GM23248 (cell line): ENCODE measurements around the gene NDUFAF7. TPM values are rescaled to one million over a fixed set of nuclear protein-coding genes. Genes with fewer than 3 reads are reported as not detected.

ENCODE experiments used
- DNase-seq: peaks from one replicate; pipeline ENCODE4 v3.0.0-alpha.2; 2015
- H2AFZ ChIP-seq: fragments of 200-600 bp; sonication (generic); 2 replicates; pipeline ENCODE4 v1.6.1; 2016; ENCODE audit warnings: antibody characterized with exemption
- H3F3A ChIP-seq: fragments of 200-600 bp; sonication (generic); 2 replicates; pipeline ENCODE4 v1.6.1; 2016; ENCODE audit warnings: mild to moderate bottlenecking, antibody characterized with exemption, mixed run types; ENCODE audit not compliant: insufficient read depth
- H3K27ac ChIP-seq: fragments of 200-600 bp; sonication (generic); 2 replicates; pipeline ENCODE4 v1.5.1; 2016; ENCODE audit warnings: mild to moderate bottlenecking
- H3K27me3 ChIP-seq: fragments of 200-600 bp; sonication (generic); replicated peaks from 2 replicates; pipeline ENCODE4 v1.6.1; 2016; ENCODE audit warnings: mild to moderate bottlenecking; ENCODE audit not compliant: insufficient read depth
- H3K36me3 ChIP-seq: fragments of 200-600 bp; sonication (generic); 2 replicates; pipeline ENCODE4 v1.6.1; 2016; ENCODE audit warnings: low read depth, mild to moderate bottlenecking
- H3K4me1 ChIP-seq: fragments of 200-600 bp; sonication (generic); 2 replicates; pipeline ENCODE4 v1.6.1; 2016; ENCODE audit warnings: mild to moderate bottlenecking; ENCODE audit not compliant: insufficient read depth
- H3K4me2 ChIP-seq: fragments of 200-600 bp; sonication (generic); one replicate; pipeline ENCODE4 v1.6.1; 2016; ENCODE audit warnings: mild to moderate bottlenecking; ENCODE audit not compliant: unreplicated experiment
- H3K4me3 ChIP-seq: fragments of 200-600 bp; sonication (generic); 2 replicates; pipeline ENCODE4 v1.5.1; 2016; ENCODE audit warnings: mild to moderate bottlenecking
- H3K79me2 ChIP-seq: fragments of 200-600 bp; sonication (generic); 2 replicates; pipeline ENCODE4 v1.6.1; 2016; ENCODE audit warnings: mild to moderate bottlenecking; ENCODE audit not compliant: insufficient read depth
- H3K9ac ChIP-seq: fragments of 200-600 bp; sonication (generic); 2 replicates; pipeline ENCODE4 v1.6.1; 2016; ENCODE audit warnings: mild to moderate bottlenecking
- H3K9me2 ChIP-seq: fragments of 200-600 bp; sonication (generic); 2 replicates; pipeline ENCODE4 v1.6.1; 2016; ENCODE audit warnings: mixed run types, mild to moderate bottlenecking, moderate library complexity; ENCODE audit not compliant: insufficient read depth
- H3K9me3 ChIP-seq: fragments of 200-600 bp; sonication (generic); one replicate; pipeline ENCODE4 v1.6.1; 2017; ENCODE audit warnings: low read depth
- H4K20me1 ChIP-seq: fragments of 200-600 bp; sonication (generic); 2 replicates; pipeline ENCODE4 v1.6.0; 2016; ENCODE audit not compliant: insufficient read depth
- EZH2 ChIP-seq: fragments of 200-600 bp; sonication (generic); IDR thresholded peaks from 2 replicates; pipeline ENCODE4 v1.6.1; 2018; ENCODE audit warnings: antibody characterized with exemption, mild to moderate bottlenecking; ENCODE audit not compliant: insufficient read depth, poor library complexity, severe bottlenecking
- EZH2phosphoT487 ChIP-seq: fragments of 200-600 bp; sonication (generic); IDR thresholded peaks from 2 replicates; pipeline ENCODE4 v1.6.1; 2018; ENCODE audit warnings: antibody characterized with exemption, moderate library complexity, mild to moderate bottlenecking, low read depth; ENCODE audit not compliant: insufficient read depth
- WGBS, 2 experiments: methylation state at CpG; one replicate each; pipeline ENCODE4 v1.1.6; 2015 to 2017; ENCODE audit warnings: low lambda C conversion rate in 2 of 2, low coverage in 1 of 2; ENCODE audit errors: missing lambda C conversion rate in 2 of 2; 5-methylcytosine and 5-hydroxymethylcytosine counted together
- in situ Hi-C: fragments of 300-500 bp; cut with MboI; formaldehyde crosslinking; loops from 2 replicates; pipeline ENCODE4 v1.15.0; 2020
- polyA plus RNA-seq: library from polyadenylated mRNA; unstranded; fragments of >200 nt; fragmentation: Nextera tagmentation; extraction: Ambion mirVana; gene quantifications from 2 replicates; pipeline ENCODE4 v1.2.1, GENCODE V29; 2016
- total RNA-seq: library from RNA; depleted of rRNA; stranded (reverse); fragments of >200 nt; shearing (Covaris generic); gene quantifications from 2 replicates; pipeline ENCODE4 v1.2.3, GENCODE V29; 2014; rRNA removed

NDUFAF7 gene, protein sequence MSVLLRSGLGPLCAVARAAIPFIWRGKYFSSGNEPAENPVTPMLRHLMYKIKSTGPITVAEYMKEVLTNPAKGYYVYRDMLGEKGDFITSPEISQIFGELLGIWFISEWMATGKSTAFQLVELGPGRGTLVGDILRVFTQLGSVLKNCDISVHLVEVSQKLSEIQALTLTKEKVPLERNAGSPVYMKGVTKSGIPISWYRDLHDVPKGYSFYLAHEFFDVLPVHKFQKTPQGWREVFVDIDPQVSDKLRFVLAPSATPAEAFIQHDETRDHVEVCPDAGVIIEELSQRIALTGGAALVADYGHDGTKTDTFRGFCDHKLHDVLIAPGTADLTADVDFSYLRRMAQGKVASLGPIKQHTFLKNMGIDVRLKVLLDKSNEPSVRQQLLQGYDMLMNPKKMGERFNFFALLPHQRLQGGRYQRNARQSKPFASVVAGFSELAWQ
- total RNA-seq: 14.8 and 25.2 TPM in 2 replicates
- 15.2 and 16.4 TPM in 2 replicates for polyA plus RNA-seq

DNA sequence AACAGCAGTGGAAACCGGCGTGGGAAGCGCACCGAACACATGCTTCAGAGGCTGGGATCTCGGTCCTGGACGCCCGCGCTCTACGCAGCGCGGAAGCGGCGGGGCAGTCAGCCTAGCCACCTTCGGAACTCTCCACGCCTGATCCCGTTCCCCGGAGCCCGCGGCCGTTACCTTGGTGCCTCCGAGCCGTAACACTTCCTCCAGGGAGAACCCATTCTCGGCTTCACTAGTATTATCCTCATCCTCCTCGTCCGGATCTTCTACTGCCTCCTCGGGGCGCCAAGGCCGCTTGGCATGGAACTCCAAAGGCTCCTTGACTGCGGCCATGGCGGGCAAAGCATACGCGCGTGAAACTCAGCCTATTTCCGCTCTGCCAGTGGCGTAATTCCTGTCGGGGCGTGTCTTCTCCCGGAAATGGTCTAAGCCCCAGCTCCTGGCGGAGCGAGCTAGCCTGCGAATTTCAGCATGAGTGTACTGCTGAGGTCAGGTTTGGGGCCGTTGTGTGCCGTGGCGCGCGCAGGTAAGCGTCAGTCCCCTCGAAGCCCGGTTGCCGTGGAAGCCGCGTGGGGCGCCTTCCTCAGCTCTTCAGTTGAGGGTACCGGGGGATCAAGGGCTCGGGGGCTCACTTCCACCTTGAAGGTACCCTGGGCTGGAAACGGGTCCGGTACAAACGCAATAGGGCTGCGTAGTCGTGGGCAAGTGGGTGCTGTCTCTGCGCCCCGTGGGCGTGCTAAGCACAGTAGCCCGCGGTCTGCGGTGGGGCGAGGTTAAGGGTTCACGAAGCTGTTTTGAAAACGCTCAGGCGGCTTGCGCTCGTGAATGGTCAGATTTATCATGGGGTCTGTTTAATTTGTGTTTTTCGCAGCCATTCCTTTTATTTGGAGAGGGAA lies at the start of gene NDUFAF7, which contains the start of gene CEBPZ:
Gene NDUFAF7, plus strand, starts transcription at position 418 of the 890 bp plus-strand sequence. Its CDS starts 48 bp downstream, at position 466.
Gene CEBPZ, minus strand, starts transcription at position 356 of the 890 bp plus-strand sequence. Its CDS starts 29 bp downstream, at position 327.
- Histone ChIP-seq H3K79me2 (peaks cover 95% of the 10 kb centered on the region), H3K4me1 (peaks cover 21% of the 10 kb centered on the region), H3K36me3 (peaks cover 24% of the 10 kb centered on the region), H3K9me2 (no peaks in the 10 kb centered on the region), H3F3A (peaks cover 10% of the 10 kb centered on the region), H2AFZ (peak within 1 kb of the TSS; percentile 93), H3K27ac (peak within 1 kb of the TSS; percentile 97), H3K9me3 (no peaks in the 10 kb centered on the region), H3K4me2 (peak within 1 kb of the TSS; percentile 95), H3K9ac (peak within 1 kb of the TSS; percentile 97), H3K4me3 (peak within 1 kb of the TSS; percentile 89), H4K20me1 (no peaks in the 10 kb centered on the region), H3K27me3 (no peaks in the 10 kb centered on the region)
- DNase-seq: peak; percentile 98
- in situ Hi-C loops: no loop called here
- TF ChIP-seq EZH2phosphoT487: no peak
- TF ChIP-seq EZH2: no peak
- 1% methylated on average over 67 to 73 of the region's 73 CpGs for WGBS, 2 experiments

DNA sequence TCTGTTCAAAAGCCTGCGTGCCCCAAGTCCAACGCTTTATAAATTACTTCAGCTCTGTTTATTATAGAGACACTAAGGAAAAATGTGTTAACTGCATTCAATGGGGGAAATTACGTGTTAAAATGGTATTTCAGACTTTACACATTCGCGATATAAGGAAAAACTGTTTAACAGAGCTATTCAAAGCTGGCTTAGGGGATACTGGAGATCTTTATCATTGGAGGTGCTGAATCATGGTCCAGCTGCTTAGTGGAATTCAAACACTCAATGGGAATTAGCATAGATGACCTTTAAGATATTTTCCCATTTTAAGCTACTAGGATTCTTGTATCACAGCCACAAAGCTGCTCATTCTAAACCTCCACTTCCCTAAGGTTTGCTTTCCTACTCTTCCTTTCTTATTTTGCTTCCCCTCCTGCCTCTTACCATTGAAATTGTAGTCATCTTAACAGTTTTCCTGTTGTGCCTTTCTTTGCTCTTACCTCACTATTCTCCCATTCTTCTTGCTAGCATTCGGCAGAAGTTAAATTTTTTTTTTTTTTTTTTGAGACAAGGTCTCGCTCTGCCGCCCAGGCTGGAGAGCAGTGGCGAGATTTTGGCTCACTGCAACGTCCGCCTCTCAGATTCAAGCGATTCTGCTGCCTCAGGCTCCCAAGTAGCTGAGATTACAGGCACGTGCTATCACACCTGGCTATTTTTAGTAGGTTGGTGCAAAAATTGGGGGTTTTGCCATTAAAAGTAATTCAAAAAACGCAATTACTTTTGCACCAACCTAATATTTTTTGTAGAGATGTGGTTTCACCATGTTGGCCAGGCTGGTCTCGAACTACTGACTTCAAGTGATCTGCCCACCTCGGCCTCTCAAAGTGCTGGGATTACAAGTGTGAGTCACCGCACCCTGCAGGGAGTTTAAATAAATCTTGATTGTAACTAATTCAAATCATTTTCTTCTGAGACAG lies 49.5 kb upstream of the NDUFAF7 start:
- no peaks in the 10 kb centered on the region for H3K9me3 ChIP-seq
- peak; percentile 59 for DNase-seq
- peaks cover 11% of the 10 kb centered on the region for H3K4me1 ChIP-seq
- H3K27ac ChIP-seq: no peak overlapping the region
- H3K9me2 ChIP-seq: no peaks in the 10 kb centered on the region
- no peaks in the 10 kb centered on the region for H3K79me2 ChIP-seq
- H3F3A ChIP-seq: no peaks in the 10 kb centered on the region
- peak overlapping the region; percentile 57 for H3K4me2 ChIP-seq
- 63 to 64% methylated on average over 17 of the region's 17 CpGs for WGBS, 2 experiments
- H3K4me3 ChIP-seq: no peak overlapping the region
- H3K27me3 ChIP-seq: no peaks in the 10 kb centered on the region
- no peak overlapping the region for H3K9ac ChIP-seq
- no peak overlapping the region for H2AFZ ChIP-seq
- no peaks in the 10 kb centered on the region for H4K20me1 ChIP-seq
- no peak for TF ChIP-seq EZH2
- no peak for TF ChIP-seq EZH2phosphoT487
- in situ Hi-C loops: no loop called here
- H3K36me3 ChIP-seq: no peaks in the 10 kb centered on the region

DNA sequence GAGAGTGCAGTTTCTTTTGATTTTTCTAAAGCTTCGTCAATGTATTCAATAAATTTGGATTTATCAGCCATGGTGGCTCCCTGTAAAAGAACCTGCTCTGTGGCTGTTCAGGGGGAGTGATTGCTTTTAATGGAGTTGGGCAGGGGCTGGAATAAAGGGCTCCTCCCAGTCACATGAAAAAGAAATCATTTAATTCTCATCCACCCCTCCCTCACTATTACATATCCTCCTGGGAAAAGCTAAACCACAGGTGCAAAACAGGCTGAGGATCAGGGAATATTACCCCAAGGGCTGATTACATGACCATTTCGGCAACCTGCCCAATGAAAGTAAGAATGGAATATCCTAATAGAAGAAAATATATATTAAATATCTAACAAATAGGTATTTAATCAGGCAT lies 42.9 kb upstream of the NDUFAF7 start, which contains the start of gene SULT6B1:
Gene SULT6B1, minus strand, starts transcription at position 101 of the 400 bp plus-strand sequence. Its CDS starts 30 bp downstream, at position 71.
- peak within 1 kb of the TSS; percentile 12; the same call in 1 of the 2 replicates for H3K27ac ChIP-seq
- in situ Hi-C loops: no loop called here
- no peaks in the 10 kb centered on the region for H3K27me3 ChIP-seq
- H3K4me1 ChIP-seq: peaks cover 6% of the 10 kb centered on the region
- peaks cover 8% of the 10 kb centered on the region for H3F3A ChIP-seq
- no peaks in the 10 kb centered on the region for H3K36me3 ChIP-seq
- H3K4me3 ChIP-seq: no peak within 1 kb of the TSS
- no peak for TF ChIP-seq EZH2
- no peak for TF ChIP-seq EZH2phosphoT487
- H4K20me1 ChIP-seq: no peaks in the 10 kb centered on the region
- H3K79me2 ChIP-seq: no peaks in the 10 kb centered on the region
- WGBS, 2 experiments: 87 to 91% methylated on average over 2 of the region's 2 CpGs
- no peaks in the 10 kb centered on the region for H3K9me3 ChIP-seq
- no peak within 1 kb of the TSS for H3K4me2 ChIP-seq
- DNase-seq: no peak
- no peaks in the 10 kb centered on the region for H3K9me2 ChIP-seq
- H3K9ac ChIP-seq: no peak within 1 kb of the TSS
- no peak within 1 kb of the TSS; the same call in 1 of the 2 replicates for H2AFZ ChIP-seq
